GM12878 (cell line): ENCODE measurements around the gene GRK5. TPM values are rescaled to one million over a fixed set of nuclear protein-coding genes. Genes with fewer than 3 reads are reported as not detected.

Source experiments
- ATAC-seq: fragments of 200-7000 bp; cut with Tn5 transposase; 3 replicates; pipeline ENCODE4 v1.9.1; 2020; ENCODE audit warnings: mild to moderate bottlenecking, moderate library complexity
- BruUV-seq: library from RNA; stranded (reverse); fragments of 400-500 nt; replicated peaks from 2 replicates; lab custom pipeline; 2021; lab: Mats Ljungman, UMichigan
- CTCF ChIA-PET: fragments of 300-600 bp; sonication (Branson Sonifier 250); formaldehyde crosslinking; extraction: SDS; loops from one replicate; lab custom pipeline; 2021; ENCODE audit warnings: inconsistent platforms; lab: Yijun Ruan, JAX
- POLR2A ChIA-PET: fragments of 350-600 bp; formaldehyde crosslinking; extraction: SDS; loops from one replicate; lab custom pipeline; 2021; ENCODE audit warnings: inconsistent platforms; lab: Charles Lee
- RAD21 ChIA-PET: fragments of 300-600 bp; sonication (Branson Sonifier 250); formaldehyde crosslinking; loops from one replicate; lab custom pipeline; 2023; ENCODE audit warnings: antibody characterized with exemption; ENCODE audit not compliant: unreplicated experiment; lab: Charles Lee
- SMC1A ChIA-PET: fragments of 300-600 bp; sonication (Branson Sonifier 250); formaldehyde crosslinking; loops from one replicate; lab custom pipeline; 2023; ENCODE audit not compliant: unreplicated experiment, uncharacterized antibody; lab: Charles Lee
- DNase-seq: peaks from one replicate; pipeline ENCODE4 v3.0.0-alpha.2; 2011; ENCODE audit warnings: low read depth, low spot score
- FAIRE-seq: peaks from 3 replicates; lab custom pipeline; 2011; peaks lifted over from hg19 to GRCh38; lab: Jason Lieb, UNC
- H2AFZ ChIP-seq: 2 replicates; pipeline ENCODE4 v1.6.0; 2011; ENCODE audit warnings: low read depth, low read length, control low read depth; ENCODE audit not compliant: control insufficient read depth
- H3K27ac ChIP-seq: 2 replicates; pipeline ENCODE4 v1.5.1; 2011; ENCODE audit warnings: control low read depth; ENCODE audit not compliant: control insufficient read depth, insufficient read depth
- H3K27me3 ChIP-seq, 2 experiments: replicated peaks in 1 of 2; 2 replicates each; pipeline versions ENCODE4 v1.6.0 to v1.6.1; 2011; ENCODE audit warnings: low read length in 1 of 2; ENCODE audit not compliant: control insufficient read depth in 2 of 2, insufficient read depth in 2 of 2
- H3K36me3 ChIP-seq, 2 experiments: 2 replicates each; pipeline ENCODE4 v1.5.1; 2011; ENCODE audit warnings: low read length in 1 of 2; ENCODE audit not compliant: control insufficient read depth in 2 of 2, insufficient read depth in 2 of 2
- H3K4me1 ChIP-seq: 2 replicates; pipeline ENCODE4 v1.6.1; 2011; ENCODE audit warnings: mild to moderate bottlenecking, low read length, moderate library complexity, mixed read lengths; ENCODE audit not compliant: control insufficient read depth, insufficient read depth
- H3K4me2 ChIP-seq: 2 replicates; pipeline ENCODE4 v1.6.0; 2011; ENCODE audit warnings: control low read depth; ENCODE audit not compliant: control insufficient read depth, insufficient read depth
- H3K4me3 ChIP-seq: fragments of 200-600 bp; sonication (generic); 2 replicates; pipeline ENCODE4 v1.5.1; 2016
- H3K79me2 ChIP-seq: 2 replicates; pipeline ENCODE4 v1.6.0; 2011; ENCODE audit warnings: low read length; ENCODE audit not compliant: control insufficient read depth, insufficient read depth
- H3K9ac ChIP-seq: 2 replicates; pipeline ENCODE4 v1.8.0; 2011; ENCODE audit warnings: low read length, control low read depth, mixed read lengths; ENCODE audit not compliant: control insufficient read depth, insufficient read depth
- H3K9me3 ChIP-seq: replicated peaks from 3 replicates; pipeline ENCODE4 v1.5.1; 2011; ENCODE audit warnings: mild to moderate bottlenecking, low read length; ENCODE audit not compliant: control insufficient read depth, insufficient read depth
- H4K20me1 ChIP-seq: 2 replicates; pipeline ENCODE4 v1.6.0; 2011; ENCODE audit not compliant: control insufficient read depth, insufficient read depth
- CBFB ChIP-seq: IDR thresholded peaks from 2 replicates; pipeline ENCODE4 v1.6.1; 2016; ENCODE audit warnings: antibody characterized with exemption, low read depth
- FOXM1 ChIP-seq: IDR thresholded peaks from 2 replicates; pipeline ENCODE4 v1.6.1; 2012; ENCODE audit warnings: low read depth, mild to moderate bottlenecking, inconsistent platforms, low read length, moderate library complexity
- POU2F2 ChIP-seq: IDR thresholded peaks from 3 replicates; pipeline ENCODE4 v1.6.1; 2011; ENCODE audit warnings: low read depth, mild to moderate bottlenecking, low read length, borderline replicate concordance
- SMAD1 ChIP-seq: fragments of 450-650 bp; IDR thresholded peaks from 2 replicates; pipeline ENCODE4 v1.6.1; 2018; ENCODE audit warnings: mild to moderate bottlenecking, low read depth; ENCODE audit not compliant: partially characterized antibody
- TBL1XR1 ChIP-seq: IDR thresholded peaks from 2 replicates; pipeline ENCODE4 v1.6.1; 2012; ENCODE audit warnings: low read depth, low read length, improper control_type of control experiment
- ZNF274 ChIP-seq: IDR thresholded peaks from one replicate; pipeline ENCODE4 v1.8.0; 2011; ENCODE audit not compliant: insufficient read length, insufficient read depth
- WGBS: methylation state at CpG from one replicate; pipeline ENCODE4 v1.1.6; 2016; ENCODE audit warnings: low lambda C conversion rate; ENCODE audit not compliant: insufficient replicate concordance, insufficient coverage; ENCODE audit errors: missing lambda C conversion rate; 5-methylcytosine and 5-hydroxymethylcytosine counted together
- in situ Hi-C: fragments of 300-500 bp; cut with MboI; formaldehyde crosslinking; loops from 9 replicates; pipeline ENCODE4 v1.14.3; 2018; ENCODE audit warnings: mixed read lengths
- intact Hi-C: fragments of 100-400 bp; cut with micrococcal nuclease; formaldehyde crosslinking; loops from one replicate; pipeline ENCODE4 v1.14.2; 2022; ENCODE audit not compliant: unreplicated experiment
- polyA plus RNA-seq, 11 experiments: library from polyadenylated mRNA; depleted of rRNA in 4 of 11; unstranded in 6 of 11; stranded (reverse) in 5 of 11; fragments of >200 nt; fragmentation: Nextera tagmentation in 4 of 11; fragmentation: Illumina TruSeq in 1 of 11; extraction: Ambion mirVana in 4 of 11; extraction: Trizol in 1 of 11; gene quantifications; 1 replicate in 1 of 11; 2 replicates in 10 of 11; pipeline versions ENCODE4 v1.2.1 to v1.2.3, GENCODE V29; 2011 to 2016; ENCODE audit warnings: inconsistent platforms in 2 of 11, missing spikeins in 2 of 11, low read depth in 1 of 11
- total RNA-seq, 4 experiments: library from RNA; depleted of rRNA in 3 of 4; stranded (reverse); fragments of >200 nt in 3 of 4; fragmentation: Illumina TruSeq in 1 of 4; extraction: Trizol in 1 of 4; gene quantifications; 2 replicates each; pipeline versions ENCODE4 v1.2.1 to v1.2.3, GENCODE V29; 2013 to 2021
- TF ChIP-seq, protein P1 (sequence below): fragments of 450-650 bp; conservative IDR thresholded peaks from 2 replicates; pipeline ENCODE4 v1.6.1; 2017; ENCODE audit warnings: mild to moderate bottlenecking, moderate library complexity

The GRK5 gene
- total and polyA plus RNA-seq, 10 of the 15 experiments (the other 5 are each of a cell fraction or from before 2014, with no cell fraction given): 0.11 to 22.1 (median 10.0) TPM

DNA sequence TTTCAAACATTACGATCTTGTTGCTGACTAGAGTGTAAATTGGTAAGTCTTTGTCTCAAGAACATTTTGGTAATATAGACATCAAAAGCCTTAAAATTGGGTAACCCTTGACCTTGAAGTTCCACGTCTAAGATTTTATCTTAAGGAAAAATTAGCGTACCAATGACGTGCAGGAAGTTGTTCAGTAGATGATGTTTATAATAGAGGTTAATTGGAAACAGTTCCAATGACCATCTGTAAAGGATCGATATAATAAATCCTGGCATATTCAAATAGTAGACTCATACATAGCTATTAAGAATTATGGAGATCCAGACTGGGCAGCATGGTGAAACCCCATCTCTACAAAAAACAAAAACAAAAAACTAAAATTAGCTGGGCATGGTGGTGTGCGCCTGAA, 20.5 kb downstream of the GRK5 start:
- intact Hi-C loops (no loop called here), in situ Hi-C loops (no loop called here)
- TF ChIP-seq POU2F2 (no peak), TBL1XR1 (no peak), CBFB (no peak), FOXM1 (no peak), SMAD1 (no peak), ZNF274 (no peak)
- TF ChIP-seq, protein P1, sequence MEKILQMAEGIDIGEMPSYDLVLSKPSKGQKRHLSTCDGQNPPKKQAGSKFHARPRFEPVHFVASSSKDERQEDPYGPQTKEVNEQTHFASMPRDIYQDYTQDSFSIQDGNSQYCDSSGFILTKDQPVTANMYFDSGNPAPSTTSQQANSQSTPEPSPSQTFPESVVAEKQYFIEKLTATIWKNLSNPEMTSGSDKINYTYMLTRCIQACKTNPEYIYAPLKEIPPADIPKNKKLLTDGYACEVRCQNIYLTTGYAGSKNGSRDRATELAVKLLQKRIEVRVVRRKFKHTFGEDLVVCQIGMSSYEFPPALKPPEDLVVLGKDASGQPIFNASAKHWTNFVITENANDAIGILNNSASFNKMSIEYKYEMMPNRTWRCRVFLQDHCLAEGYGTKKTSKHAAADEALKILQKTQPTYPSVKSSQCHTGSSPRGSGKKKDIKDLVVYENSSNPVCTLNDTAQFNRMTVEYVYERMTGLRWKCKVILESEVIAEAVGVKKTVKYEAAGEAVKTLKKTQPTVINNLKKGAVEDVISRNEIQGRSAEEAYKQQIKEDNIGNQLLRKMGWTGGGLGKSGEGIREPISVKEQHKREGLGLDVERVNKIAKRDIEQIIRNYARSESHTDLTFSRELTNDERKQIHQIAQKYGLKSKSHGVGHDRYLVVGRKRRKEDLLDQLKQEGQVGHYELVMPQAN: no peak
- SMC1A ChIA-PET: no interaction called here
- Histone ChIP-seq H2AFZ (no peak overlapping the region), H3K27ac (no peak overlapping the region), H3K27me3 (no peaks in the 10 kb centered on the region), H3K4me2 (no peak overlapping the region), H3K36me3 (no peaks in the 10 kb centered on the region), H3K4me1 (peaks cover under 1% of the 10 kb centered on the region), H3K79me2 (no peaks in the 10 kb centered on the region; the same call in 1 of the 2 replicates), H3K9ac (no peak overlapping the region), H3K9me3 (peaks cover 10% of the 10 kb centered on the region), H4K20me1 (no peaks in the 10 kb centered on the region), H3K4me3 (no peak overlapping the region)
- 98% methylated on average over 6 of the region's 6 CpGs for WGBS
- DNase-seq: no peak
- RAD21 ChIA-PET: no interaction called here
- no TSS peak for BruUV-seq
- POLR2A ChIA-PET: no interaction called here
- CTCF ChIA-PET: no interaction called here
- no peak for ATAC-seq
- FAIRE-seq: no peak
